ENCODE measurements around the gene RHOD. TPM values are rescaled to one million over a fixed set of nuclear protein-coding genes. Genes with fewer than 3 reads are reported as not detected.

Gene RHOD
- total RNA-seq, 1 experiment from 2014 or later = 190 TPM

DNA sequence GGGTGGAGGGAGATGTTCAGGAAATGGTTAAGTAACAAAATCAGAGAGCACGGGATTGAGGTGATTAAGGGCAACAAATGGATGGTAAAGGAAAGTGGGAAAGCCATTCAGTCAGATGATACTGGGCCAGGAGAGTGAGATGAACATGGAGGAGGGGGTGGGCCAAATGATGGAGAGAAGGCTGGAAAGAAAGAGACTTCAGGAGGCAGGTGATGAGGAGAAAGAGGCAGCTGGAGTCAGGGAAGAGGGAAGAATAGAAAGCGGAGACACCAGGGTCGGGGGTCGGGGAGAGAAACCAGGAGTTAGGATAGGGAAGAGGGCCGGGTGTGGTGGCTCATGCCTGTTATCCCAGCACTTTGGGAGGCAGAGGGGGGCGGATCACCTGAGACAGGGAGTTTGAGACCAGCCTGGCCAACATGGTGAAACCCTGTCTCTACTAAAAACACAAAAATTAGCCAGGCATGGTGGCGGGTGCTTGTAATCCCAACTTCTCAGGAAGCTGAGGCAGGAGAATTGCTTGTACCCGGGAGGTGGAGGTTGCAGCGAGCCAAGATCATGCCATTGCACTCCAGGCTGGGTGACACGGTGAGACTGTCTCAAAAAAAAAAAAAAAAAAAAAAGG lies 57.7 kb downstream of the RHOD start:
- no peak for DNase-seq (ENCODE audit: unreplicated experiment)

DNA sequence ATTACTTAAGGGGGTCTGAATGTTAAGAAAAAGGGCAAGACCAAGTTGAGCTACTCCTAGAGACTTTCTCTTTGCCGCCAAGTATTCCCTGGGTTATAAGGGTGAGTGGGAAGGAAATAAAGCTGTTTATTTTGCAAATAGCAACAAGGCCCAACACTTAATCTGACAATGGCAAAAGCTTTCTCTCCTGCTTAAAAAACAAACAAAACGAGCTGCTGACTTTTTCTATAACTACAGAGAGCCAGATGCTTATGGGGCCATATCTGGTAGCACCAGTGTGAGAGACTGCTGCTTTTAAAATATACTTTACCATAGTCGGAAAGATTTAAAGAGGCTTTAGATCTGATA lies 60.1 kb downstream of the RHOD start:
- H3K4me1 Mint-ChIP-seq (ENCODE audit: insufficient read depth, unreplicated experiment) = peaks cover 15% of the 10 kb centered on the region
- ChIA-PET POLR2A (interaction anchor here (0.8 to 2.8 kb wide), 4 partner anchors 10 to 61 kb away, joined by 3 to 12 read pairs (median 4); partner anchors contain the start of gene RHOD), CTCF (no interaction called here)
- TF ChIP-seq, protein P1, sequence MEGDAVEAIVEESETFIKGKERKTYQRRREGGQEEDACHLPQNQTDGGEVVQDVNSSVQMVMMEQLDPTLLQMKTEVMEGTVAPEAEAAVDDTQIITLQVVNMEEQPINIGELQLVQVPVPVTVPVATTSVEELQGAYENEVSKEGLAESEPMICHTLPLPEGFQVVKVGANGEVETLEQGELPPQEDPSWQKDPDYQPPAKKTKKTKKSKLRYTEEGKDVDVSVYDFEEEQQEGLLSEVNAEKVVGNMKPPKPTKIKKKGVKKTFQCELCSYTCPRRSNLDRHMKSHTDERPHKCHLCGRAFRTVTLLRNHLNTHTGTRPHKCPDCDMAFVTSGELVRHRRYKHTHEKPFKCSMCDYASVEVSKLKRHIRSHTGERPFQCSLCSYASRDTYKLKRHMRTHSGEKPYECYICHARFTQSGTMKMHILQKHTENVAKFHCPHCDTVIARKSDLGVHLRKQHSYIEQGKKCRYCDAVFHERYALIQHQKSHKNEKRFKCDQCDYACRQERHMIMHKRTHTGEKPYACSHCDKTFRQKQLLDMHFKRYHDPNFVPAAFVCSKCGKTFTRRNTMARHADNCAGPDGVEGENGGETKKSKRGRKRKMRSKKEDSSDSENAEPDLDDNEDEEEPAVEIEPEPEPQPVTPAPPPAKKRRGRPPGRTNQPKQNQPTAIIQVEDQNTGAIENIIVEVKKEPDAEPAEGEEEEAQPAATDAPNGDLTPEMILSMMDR (IDR thresholded peaks at IDR 0.05; ENCODE audit: unreplicated experiment) = no peak
- no peak overlapping the region for H3K27ac Mint-ChIP-seq (ENCODE audit: low read depth, unreplicated experiment)
- no peaks in the 10 kb centered on the region for H3K9me3 Mint-ChIP-seq (ENCODE audit: unreplicated experiment)
- H3K27me3 Mint-ChIP-seq (ENCODE audit: insufficient read depth, unreplicated experiment) = no peaks in the 10 kb centered on the region
- no peak overlapping the region for H3K4me3 Mint-ChIP-seq (ENCODE audit: unreplicated experiment)
- intact Hi-C loops (cut with micrococcal nuclease) = no loop called here
- peaks cover 3% of the 10 kb centered on the region for H3K36me3 Mint-ChIP-seq (ENCODE audit: insufficient read depth, unreplicated experiment)
- DNase-seq (ENCODE audit: unreplicated experiment) = no peak
- BruUV-seq (replicated peaks) = no TSS peak

More for the DNA sequence above, 57.7 kb downstream of the RHOD start:
- Mint-ChIP-seq H3K4me3 (ENCODE audit: unreplicated experiment) (no peak overlapping the region), H3K4me1 (ENCODE audit: insufficient read depth, unreplicated experiment) (peaks cover 5% of the 10 kb centered on the region), H3K9me3 (ENCODE audit: unreplicated experiment) (no peaks in the 10 kb centered on the region), H3K27ac (ENCODE audit: low read depth, unreplicated experiment) (no peak overlapping the region), H3K36me3 (ENCODE audit: insufficient read depth, unreplicated experiment) (no peaks in the 10 kb centered on the region), H3K27me3 (ENCODE audit: insufficient read depth, unreplicated experiment) (no peaks in the 10 kb centered on the region)
- TF ChIP-seq, protein P1 (IDR thresholded peaks at IDR 0.05; ENCODE audit: unreplicated experiment) = no peak
- no TSS peak for BruUV-seq (replicated peaks)
- ChIA-PET POLR2A (interaction anchor here (1.0 kb wide), 1 partner anchor 125 kb away, joined by 3 read pairs; no protein-coding TSS in a partner anchor), CTCF (interaction anchor here (0.6 kb wide), 1 partner anchor 60 kb away, joined by 3 read pairs; no protein-coding TSS in a partner anchor)
- intact Hi-C loops (cut with micrococcal nuclease) = no loop called here

DNA sequence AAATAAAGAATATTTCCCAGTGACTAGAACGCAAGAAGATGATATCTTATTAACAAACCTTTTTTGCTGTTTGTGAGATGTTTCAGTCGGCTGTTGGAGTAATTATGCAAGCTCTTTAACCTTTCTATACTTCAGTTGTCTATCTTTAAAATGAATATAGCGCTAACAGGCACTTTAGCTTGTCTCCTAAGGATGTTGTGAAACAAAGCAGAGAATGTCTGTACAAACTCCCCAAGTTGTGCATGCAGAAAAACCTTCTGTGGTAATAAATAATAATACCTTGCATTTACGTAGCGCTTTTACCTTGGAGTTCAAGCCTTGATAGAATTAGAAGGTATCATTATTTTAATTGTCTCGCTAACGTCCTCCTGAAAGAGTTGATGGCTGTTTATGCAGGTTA lies 60.5 kb downstream of the RHOD start:
- TF ChIP-seq, protein P1 (IDR thresholded peaks at IDR 0.05; ENCODE audit: unreplicated experiment) = no peak
- ChIA-PET POLR2A (interaction anchor here (0.7 to 2.8 kb wide), 4 partner anchors 9 to 154 kb away, joined by 3 to 12 read pairs (median 3); partner anchors contain the start of gene RHOD), CTCF (no interaction called here)
- Mint-ChIP-seq H3K4me3 (ENCODE audit: unreplicated experiment) (no peak overlapping the region), H3K4me1 (ENCODE audit: insufficient read depth, unreplicated experiment) (peaks cover 17% of the 10 kb centered on the region), H3K9me3 (ENCODE audit: unreplicated experiment) (no peaks in the 10 kb centered on the region), H3K27me3 (ENCODE audit: insufficient read depth, unreplicated experiment) (no peaks in the 10 kb centered on the region), H3K27ac (ENCODE audit: low read depth, unreplicated experiment) (no peak overlapping the region), H3K36me3 (ENCODE audit: insufficient read depth, unreplicated experiment) (peaks cover 7% of the 10 kb centered on the region)
- intact Hi-C loops (cut with micrococcal nuclease) = no loop called here
- no peak for DNase-seq (ENCODE audit: unreplicated experiment)
- BruUV-seq (replicated peaks) = no TSS peak

DNA sequence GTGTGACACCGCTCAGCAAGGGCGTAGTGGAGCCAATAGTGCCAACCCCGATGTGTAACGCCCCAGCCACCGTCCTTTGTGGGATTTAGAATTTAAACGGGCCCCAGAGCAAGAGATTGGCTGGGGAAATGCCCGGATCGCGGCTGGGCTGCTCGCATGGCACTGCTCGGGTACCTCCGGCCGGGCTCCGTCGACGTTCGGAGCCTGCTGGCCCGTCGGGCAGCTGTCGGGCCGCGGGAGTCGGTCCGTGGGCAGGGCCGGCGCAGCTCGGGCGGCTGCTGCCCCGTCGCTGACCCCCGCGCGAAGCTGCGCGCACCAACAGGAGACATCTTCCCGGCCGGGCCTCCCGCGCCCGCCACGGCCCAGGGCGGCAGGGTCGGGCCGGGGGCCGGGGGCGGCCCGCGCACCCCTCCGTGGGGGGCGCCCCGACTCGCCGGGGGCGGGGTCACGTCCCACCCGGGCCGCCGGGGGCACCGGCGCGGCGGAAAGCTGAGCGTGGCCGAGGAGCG lies 61.1 kb downstream of the RHOD start:
- DNase-seq (ENCODE audit: unreplicated experiment) = no peak
- CTCF ChIA-PET = no interaction called here
- H3K4me3 Mint-ChIP-seq (ENCODE audit: unreplicated experiment) = no peak overlapping the region

More for the DNA sequence above, 61.1 kb downstream of the RHOD start:
- no TSS peak for BruUV-seq (replicated peaks)
- intact Hi-C loops (cut with micrococcal nuclease) = loop anchor here (2.0 kb wide), 1 partner anchor 123 kb away; no protein-coding TSS in a partner anchor
- H3K27me3 Mint-ChIP-seq (ENCODE audit: insufficient read depth, unreplicated experiment) = no peaks in the 10 kb centered on the region
- H3K27ac Mint-ChIP-seq (ENCODE audit: low read depth, unreplicated experiment) = no peak overlapping the region
- H3K4me1 Mint-ChIP-seq (ENCODE audit: insufficient read depth, unreplicated experiment) = peaks cover 17% of the 10 kb centered on the region
- POLR2A ChIA-PET = interaction anchor here (0.7 to 2.8 kb wide), 4 partner anchors 9 to 154 kb away, joined by 3 to 12 read pairs (median 3); partner anchors contain the start of gene RHOD
- no peaks in the 10 kb centered on the region for H3K9me3 Mint-ChIP-seq (ENCODE audit: unreplicated experiment)
- TF ChIP-seq, protein P1 (IDR thresholded peaks at IDR 0.05; ENCODE audit: unreplicated experiment) = no peak
- peaks cover 11% of the 10 kb centered on the region for H3K36me3 Mint-ChIP-seq (ENCODE audit: insufficient read depth, unreplicated experiment)
